Effector memory CD4-positive, alpha-beta T cell (primary cell): Measurements from ENCODE around the gene HCN2.

Experiments
- DNase-seq, 3 donors: peaks; one replicate each; pipeline ENCODE4 v3.0.0-alpha.2; 2020
- H3K27ac ChIP-seq: 2 replicates; pipeline ENCODE4 v1.7.0; 2013; ENCODE audit warnings: mild to moderate bottlenecking, low read length, moderate library complexity; ENCODE audit not compliant: insufficient read depth, poor library complexity, severe bottlenecking
- H3K27me3 ChIP-seq: replicated peaks from 2 replicates; pipeline ENCODE4 v1.7.0; 2013; ENCODE audit warnings: mild to moderate bottlenecking, low read length; ENCODE audit not compliant: insufficient read depth, control insufficient read depth, poor library complexity, severe bottlenecking
- H3K36me3 ChIP-seq: 2 replicates; pipeline ENCODE4 v1.7.0; 2013; ENCODE audit warnings: mild to moderate bottlenecking, low read length, moderate library complexity; ENCODE audit not compliant: control insufficient read depth, insufficient read depth
- H3K4me1 ChIP-seq: 2 replicates; pipeline ENCODE4 v1.7.0; 2013; ENCODE audit warnings: low read length, mild to moderate bottlenecking; ENCODE audit not compliant: control insufficient read depth, insufficient read depth, poor library complexity, severe bottlenecking
- H3K4me3 ChIP-seq: 2 replicates; pipeline ENCODE4 v1.7.0; 2013; ENCODE audit warnings: low read length, low read depth, mild to moderate bottlenecking; ENCODE audit not compliant: insufficient read depth, poor library complexity, severe bottlenecking
- H3K9me3 ChIP-seq: 2 replicates; pipeline ENCODE4 v1.7.0; 2013; ENCODE audit warnings: mild to moderate bottlenecking, low read length, moderate library complexity; ENCODE audit not compliant: control insufficient read depth

Gene HCN2

DNA sequence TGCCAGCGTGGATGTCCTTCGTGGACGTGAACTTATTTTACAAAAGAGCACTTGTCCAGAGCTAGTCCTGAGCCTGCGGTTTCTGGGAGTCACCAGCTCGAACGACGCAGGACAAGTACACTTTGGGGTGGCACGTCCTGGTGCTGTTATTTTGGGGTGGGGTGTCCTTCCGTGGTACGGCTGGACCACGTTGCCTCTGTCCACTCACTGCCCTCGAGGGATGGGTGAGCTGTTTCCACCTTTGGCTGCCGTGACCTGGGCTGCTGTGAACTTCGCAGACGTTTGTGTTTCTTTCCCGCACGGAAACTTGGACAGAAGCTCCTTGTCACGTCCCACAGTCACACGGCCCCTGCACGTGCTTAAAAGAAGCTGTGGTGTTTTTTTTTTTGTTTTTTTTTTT is 34.9 kb upstream of the HCN2 start:
- no peaks in the 10 kb centered on the region for H3K9me3 ChIP-seq
- H3K36me3 ChIP-seq, result no peaks in the 10 kb centered on the region
- no peak overlapping the region for H3K27ac ChIP-seq
- H3K27me3 ChIP-seq, result no peaks in the 10 kb centered on the region
- H3K4me1 ChIP-seq, result no peaks in the 10 kb centered on the region
- no peak for DNase-seq
- H3K4me3 ChIP-seq, result no peak overlapping the region

DNA sequence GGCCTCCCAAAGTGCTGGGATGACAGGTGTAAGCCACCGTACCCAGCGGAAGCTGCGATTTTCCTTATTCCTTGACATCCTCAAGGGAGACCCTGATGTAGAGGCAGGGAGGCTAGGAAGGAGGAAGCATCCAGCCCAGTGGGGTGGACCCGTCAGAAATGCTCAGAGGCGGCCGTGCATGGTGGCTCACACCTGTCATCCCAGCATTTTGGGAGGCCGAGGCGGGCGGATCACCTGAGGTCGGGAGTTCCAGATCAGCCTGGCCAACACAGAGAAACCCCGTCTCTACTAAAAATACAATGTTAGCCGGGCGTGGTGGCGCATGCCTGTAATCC is 34.2 kb upstream of the HCN2 start:
- no peak overlapping the region for H3K27ac ChIP-seq
- no peaks in the 10 kb centered on the region for H3K27me3 ChIP-seq
- H3K36me3 ChIP-seq, result no peaks in the 10 kb centered on the region
- H3K9me3 ChIP-seq, result no peaks in the 10 kb centered on the region
- H3K4me3 ChIP-seq, result no peak overlapping the region
- H3K4me1 ChIP-seq, result no peaks in the 10 kb centered on the region
- no peak for DNase-seq

DNA sequence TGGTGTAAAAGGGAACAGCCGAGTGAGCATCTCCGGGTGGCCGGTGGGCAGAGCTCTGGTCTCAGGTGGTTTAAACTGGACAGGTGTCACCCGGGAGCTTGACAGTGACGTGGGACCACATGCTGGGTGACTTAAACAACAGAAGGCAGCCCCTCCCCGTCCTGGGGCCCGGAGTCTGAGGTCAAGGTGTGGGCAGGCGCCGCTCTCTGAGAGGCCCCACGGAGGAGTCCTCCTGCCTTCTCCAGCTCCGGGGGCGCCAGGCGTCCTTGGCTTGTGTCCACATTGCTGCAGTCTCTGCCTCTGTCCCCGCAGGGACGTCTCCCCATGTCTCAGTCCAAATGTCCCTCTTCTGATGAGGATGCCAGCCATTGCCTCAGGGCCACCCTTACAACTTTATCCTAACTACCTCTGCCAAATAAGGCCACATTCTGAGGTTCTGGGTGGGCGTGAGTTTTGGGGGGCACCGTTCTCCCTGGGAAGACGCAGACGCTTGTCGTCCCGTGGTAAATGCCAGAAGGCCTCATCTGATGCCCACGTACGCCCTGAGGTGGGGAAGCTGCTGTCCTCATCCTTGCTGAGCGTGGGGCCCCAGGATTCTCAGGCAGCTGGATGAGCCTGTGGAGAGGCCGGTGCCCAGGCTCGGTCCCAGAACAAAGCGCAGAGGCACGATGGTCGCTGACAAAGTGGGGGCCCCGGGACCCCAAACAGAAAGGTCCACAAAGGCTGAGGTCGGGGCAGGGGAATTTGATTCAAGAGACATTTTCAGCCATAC is 32.9 kb upstream of the HCN2 start:
- Histone ChIP-seq H3K4me3 (no peak overlapping the region), H3K36me3 (no peaks in the 10 kb centered on the region), H3K9me3 (no peaks in the 10 kb centered on the region), H3K4me1 (no peaks in the 10 kb centered on the region), H3K27ac (no peak overlapping the region), H3K27me3 (no peaks in the 10 kb centered on the region)
- DNase-seq, result no peak

DNA sequence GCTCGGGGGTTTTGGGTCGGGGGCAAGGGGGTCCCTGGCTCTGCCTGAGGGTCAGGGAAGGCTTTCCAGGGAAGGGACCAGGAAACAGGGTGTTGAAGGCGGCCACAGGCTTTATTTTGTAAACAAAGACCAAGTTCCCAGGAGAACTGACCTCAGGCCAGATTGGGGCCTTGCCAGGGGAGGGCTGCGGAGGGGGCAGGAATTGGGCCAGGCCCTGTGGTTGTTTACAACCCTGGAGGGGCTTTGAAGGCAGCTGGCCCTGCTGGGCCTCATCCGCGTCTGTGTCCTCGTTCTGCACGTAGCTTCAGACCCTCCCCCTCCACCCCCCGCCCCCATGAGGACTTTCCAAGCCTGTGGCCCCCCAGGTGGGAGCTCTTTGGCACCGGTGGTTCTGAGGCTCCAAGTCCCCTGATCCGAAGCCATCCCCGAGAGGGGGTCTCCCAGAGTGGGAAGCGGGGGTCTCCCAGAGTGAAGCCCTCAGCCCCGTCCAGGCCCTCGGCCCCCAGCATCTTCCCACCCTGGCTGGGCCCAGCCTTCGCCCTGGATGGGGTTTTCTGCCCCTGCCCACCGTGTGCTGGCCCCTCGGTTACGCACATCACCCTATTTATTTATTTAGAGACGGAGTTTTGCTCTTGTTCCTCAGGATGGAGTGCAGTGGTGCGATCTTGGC is 30.8 kb upstream of the HCN2 start:
- Histone ChIP-seq H3K4me3 (no peak overlapping the region), H3K36me3 (no peaks in the 10 kb centered on the region), H3K9me3 (no peaks in the 10 kb centered on the region), H3K4me1 (no peaks in the 10 kb centered on the region), H3K27ac (no peak overlapping the region), H3K27me3 (no peaks in the 10 kb centered on the region)
- DNase-seq, result no peak

DNA sequence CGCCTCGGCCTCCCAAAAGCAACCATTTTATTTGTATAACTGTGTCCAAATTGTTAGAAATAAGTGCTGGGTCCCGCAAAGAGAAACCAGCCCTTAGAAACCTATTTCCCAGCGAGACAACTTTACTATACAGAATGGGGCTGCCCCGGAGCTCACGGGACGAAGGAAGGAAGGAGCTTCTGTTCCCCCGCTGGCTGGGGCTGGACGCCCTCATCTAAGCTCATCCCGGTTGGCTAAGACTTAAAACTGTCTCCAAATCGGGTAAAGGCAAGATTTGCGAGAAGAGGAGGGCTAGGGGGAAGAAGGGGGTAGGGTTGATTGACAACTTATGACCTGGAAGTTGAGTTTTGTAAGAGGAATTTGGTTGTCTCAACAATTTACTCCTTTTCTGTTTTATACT is 29.6 kb upstream of the HCN2 start:
- DNase-seq, result no peak
- H3K27ac ChIP-seq, result no peak overlapping the region
- H3K4me3 ChIP-seq, result no peak overlapping the region
- no peaks in the 10 kb centered on the region for H3K36me3 ChIP-seq
- H3K4me1 ChIP-seq, result no peaks in the 10 kb centered on the region
- H3K27me3 ChIP-seq, result no peaks in the 10 kb centered on the region
- no peaks in the 10 kb centered on the region for H3K9me3 ChIP-seq

DNA sequence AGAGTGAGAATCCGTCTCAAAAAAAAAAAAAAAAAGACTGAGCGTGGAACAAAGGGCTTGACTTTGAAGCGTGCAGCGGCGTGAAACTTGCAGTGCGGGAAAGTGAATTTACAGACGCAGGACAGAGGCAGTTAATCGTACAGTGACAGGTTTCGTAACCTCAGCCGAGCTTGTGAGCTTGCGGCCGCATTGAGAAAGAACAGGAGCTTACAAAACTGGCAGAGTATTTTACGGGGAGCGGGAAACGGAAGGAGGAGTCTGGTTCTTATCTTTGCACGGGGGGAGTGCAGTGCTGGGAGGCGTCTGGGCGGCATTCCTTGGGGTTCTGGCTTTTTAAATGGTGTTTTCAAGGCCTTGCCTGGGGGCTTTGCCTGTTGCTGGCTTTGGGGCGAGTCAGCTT is 23.3 kb upstream of the HCN2 start:
- no peaks in the 10 kb centered on the region for H3K27me3 ChIP-seq
- no peak overlapping the region for H3K4me3 ChIP-seq
- no peaks in the 10 kb centered on the region for H3K36me3 ChIP-seq
- DNase-seq, result no peak
- H3K4me1 ChIP-seq, result peaks cover 7% of the 10 kb centered on the region
- H3K27ac ChIP-seq, result no peak overlapping the region
- H3K9me3 ChIP-seq, result no peaks in the 10 kb centered on the region

DNA sequence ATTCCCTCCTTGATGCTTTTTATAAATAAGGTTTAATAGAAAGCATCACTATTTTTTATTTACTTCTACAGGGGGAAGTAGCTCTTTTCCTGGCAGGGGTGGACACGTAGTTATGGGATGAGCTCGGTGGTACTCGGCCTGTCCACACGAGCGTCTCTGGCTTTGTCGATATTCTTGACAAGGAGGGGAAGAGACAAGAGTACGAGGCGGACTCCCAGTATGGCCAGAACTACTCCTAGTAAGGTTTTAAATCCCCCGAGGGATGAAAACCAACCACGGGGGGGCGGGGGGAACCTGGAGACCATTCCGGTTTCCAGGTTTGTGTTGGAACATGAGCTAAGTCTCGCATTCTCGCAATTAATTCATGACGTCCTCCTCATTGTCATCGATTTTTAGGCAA is 22.8 kb upstream of the HCN2 start:
- H3K36me3 ChIP-seq, result no peaks in the 10 kb centered on the region
- no peak overlapping the region for H3K4me3 ChIP-seq
- H3K27me3 ChIP-seq, result no peaks in the 10 kb centered on the region
- H3K9me3 ChIP-seq, result no peaks in the 10 kb centered on the region
- DNase-seq, result no peak
- no peak overlapping the region for H3K27ac ChIP-seq
- H3K4me1 ChIP-seq, result peaks cover 8% of the 10 kb centered on the region

DNA sequence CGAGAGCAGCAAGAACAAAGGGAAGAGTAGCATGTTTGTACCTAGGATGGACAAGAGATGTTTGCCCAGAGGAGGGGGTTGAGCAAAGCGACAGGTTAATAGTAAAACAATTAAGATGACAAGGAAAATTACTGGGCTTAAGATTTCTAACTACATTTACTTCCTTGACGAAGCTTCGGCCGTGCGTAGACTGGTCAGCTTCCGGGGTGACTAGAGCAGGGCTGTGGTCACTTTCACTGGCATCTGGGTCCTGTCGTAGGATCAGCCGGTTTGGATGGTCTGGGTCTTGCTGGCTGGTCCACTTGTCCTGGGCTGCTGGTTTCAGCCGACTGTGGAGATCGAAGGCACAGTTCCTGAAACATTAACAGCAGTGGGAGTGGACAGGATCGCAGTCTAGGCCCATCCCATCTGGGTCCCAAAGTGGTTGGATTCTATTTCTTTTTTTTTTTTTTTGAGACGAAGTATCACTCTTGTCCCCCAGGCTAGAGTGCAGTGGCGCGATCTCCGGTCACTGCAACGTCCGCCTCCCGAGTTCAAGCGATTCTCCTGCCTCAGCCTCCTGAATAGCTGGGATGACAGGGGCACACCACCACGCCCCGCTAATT is 22.3 kb upstream of the HCN2 start:
- no peak overlapping the region for H3K4me3 ChIP-seq
- no peaks in the 10 kb centered on the region for H3K27me3 ChIP-seq
- no peak for DNase-seq
- H3K9me3 ChIP-seq, result no peaks in the 10 kb centered on the region
- no peaks in the 10 kb centered on the region for H3K36me3 ChIP-seq
- no peak overlapping the region for H3K27ac ChIP-seq
- peaks cover 10% of the 10 kb centered on the region for H3K4me1 ChIP-seq

DNA sequence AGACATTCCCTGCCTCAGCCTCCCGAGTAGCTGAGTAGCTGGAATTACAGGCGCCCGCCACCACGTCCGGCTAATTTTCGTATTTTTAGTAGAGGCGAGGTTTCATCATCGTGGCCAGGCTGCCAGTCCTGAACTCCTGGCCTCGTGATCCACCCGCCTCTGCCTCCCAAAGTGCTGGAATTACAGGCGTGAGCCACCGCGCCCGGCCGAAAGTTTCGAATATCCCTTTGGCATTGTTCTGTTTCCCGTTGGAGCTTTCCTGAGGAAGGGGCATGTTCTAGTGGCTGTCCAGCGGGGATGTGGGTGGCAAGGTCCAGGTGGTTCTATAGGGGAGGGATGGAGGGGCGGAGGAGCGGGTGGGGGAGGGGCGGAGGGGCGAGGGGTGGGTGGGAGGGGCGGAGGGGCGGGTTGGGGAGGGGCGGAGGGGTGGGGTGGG is 19.4 kb upstream of the HCN2 start:
- Histone ChIP-seq H3K4me3 (no peak overlapping the region), H3K4me1 (peaks cover 29% of the 10 kb centered on the region), H3K27me3 (no peaks in the 10 kb centered on the region), H3K36me3 (no peaks in the 10 kb centered on the region), H3K9me3 (no peaks in the 10 kb centered on the region), H3K27ac (no peak overlapping the region)
- no peak for DNase-seq

DNA sequence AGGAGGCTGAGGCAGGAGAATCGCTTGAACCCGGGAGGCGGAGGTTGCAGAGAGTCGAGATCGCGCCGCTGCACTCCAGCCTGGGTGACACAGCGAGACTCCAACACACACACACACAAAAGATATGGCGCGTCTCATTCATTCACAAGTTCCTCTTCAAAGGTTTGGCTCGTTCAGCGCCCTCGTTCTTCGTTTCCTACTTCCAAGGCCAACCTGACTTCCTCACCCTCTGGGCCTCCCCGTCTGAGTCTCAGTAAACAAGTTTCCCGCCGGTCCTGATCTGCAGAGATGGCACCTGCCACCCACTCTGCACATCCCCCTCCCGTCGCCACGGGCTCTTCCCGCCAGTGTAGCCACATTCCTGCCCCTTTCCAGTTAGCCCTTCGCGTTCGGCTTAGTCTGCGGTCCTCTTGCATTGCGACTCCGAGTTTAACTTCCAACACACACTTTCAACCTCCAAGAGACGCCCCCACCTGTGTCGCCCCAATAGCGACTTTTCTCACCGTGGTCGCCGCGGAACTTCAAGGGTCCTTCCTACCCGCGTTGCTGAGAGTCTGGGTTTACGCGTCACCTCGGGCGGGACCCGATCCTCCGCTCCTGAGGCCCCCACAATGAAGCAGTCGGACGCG is 18.6 kb upstream of the HCN2 start:
- DNase-seq, result peak; percentile 33 to 53 (median 49)
- no peaks in the 10 kb centered on the region for H3K9me3 ChIP-seq
- H3K4me3 ChIP-seq, result peak overlapping the region; percentile 42
- peak overlapping the region; percentile 72 for H3K27ac ChIP-seq
- no peaks in the 10 kb centered on the region for H3K27me3 ChIP-seq
- peaks cover 33% of the 10 kb centered on the region for H3K4me1 ChIP-seq
- no peaks in the 10 kb centered on the region for H3K36me3 ChIP-seq
